Prostate gland (tissue), 2 donors: Measurements from ENCODE around the gene HOXD9. TPM values are rescaled to one million over a fixed set of nuclear protein-coding genes. Genes with fewer than 3 reads are reported as not detected.
A peak's percentile ranks its signal among the peaks of the same experiment; 100 is the strongest.

Source experiments
- DNase-seq: peaks from one replicate; pipeline ENCODE4 v3.0.0-alpha.2; 2019; ENCODE audit warnings: low spot score
- H3K27ac ChIP-seq, 2 donors: fragments of 200-600 bp; sonication (generic); 2 replicates each; pipeline ENCODE4 v1.5.1; 2017 to 2019
- H3K27me3 ChIP-seq: fragments of 200-600 bp; sonication (generic); replicated peaks from 2 replicates; pipeline ENCODE4 v1.5.1; 2019; ENCODE audit not compliant: insufficient read depth
- H3K36me3 ChIP-seq, 2 donors: fragments of 200-600 bp; sonication (generic); 1 replicate in 1 of 2; 2 replicates in 1 of 2; pipeline versions ENCODE4 v1.5.1 to v1.8.1; 2017 to 2019
- H3K4me1 ChIP-seq: fragments of 200-600 bp; sonication (generic); replicated peaks from 2 replicates; pipeline ENCODE4 v1.5.1; 2019
- H3K4me3 ChIP-seq, 2 donors: fragments of 200-600 bp; sonication (generic); 2 replicates each; pipeline ENCODE4 v1.5.1; 2017 to 2019
- H3K9me3 ChIP-seq: fragments of 200-600 bp; sonication (generic); 2 replicates; pipeline ENCODE4 v1.5.1; 2017
- CTCF ChIP-seq, 4 experiments: fragments of 200-600 bp in 2 of 4; fragments of 450-650 bp in 2 of 4; sonication (generic) in 2 of 4; IDR thresholded peaks; 1 replicate in 3 of 4; 2 replicates in 1 of 4; pipeline ENCODE4 v1.5.1; 2016 to 2019; ENCODE audit warnings: antibody characterized with exemption in 4 of 4, mild to moderate bottlenecking in 2 of 4, moderate library complexity in 2 of 4
- POLR2A ChIP-seq: fragments of 450-650 bp; IDR thresholded peaks from one replicate; pipeline ENCODE4 v1.6.1; 2016; ENCODE audit warnings: antibody characterized with exemption, mild to moderate bottlenecking
- POLR2AphosphoS5 ChIP-seq: sonication (generic); formaldehyde crosslinking; IDR thresholded peaks from one replicate; pipeline ENCODE4 v1.6.1; 2017; ENCODE audit warnings: antibody characterized with exemption
- WGBS: methylation state at CpG from one replicate; pipeline ENCODE4 v1.1.5; 2018; 5-methylcytosine and 5-hydroxymethylcytosine counted together
- intact Hi-C: fragments of 100-400 bp; cut with DNase I; formaldehyde crosslinking; loops from one replicate; pipeline ENCODE4 v1.14.2; 2022
- total RNA-seq, 2 donors: library from RNA; depleted of rRNA; stranded (reverse); fragments of >200 nt; gene quantifications; one replicate each; pipeline ENCODE4 v1.1.0, GENCODE V29; 2016

Gene HOXD9
- total RNA-seq, 2 donors from 2014 or later = 5.9 to 29.1 TPM

- Histone ChIP-seq H3K4me3 (no peak overlapping the region), H3K9me3 (no peaks in the 10 kb centered on the region), H3K36me3 (no peaks in the 10 kb centered on the region), H3K4me1 (no peaks in the 10 kb centered on the region), H3K27ac (peak overlapping the region in 1 of 2 donors; percentile 62), H3K27me3 (no peaks in the 10 kb centered on the region)
- TF ChIP-seq POLR2AphosphoS5 = no peak
- no peak for TF ChIP-seq POLR2A
- TF ChIP-seq CTCF (IDR thresholded peaks at IDR 0.05) = no peak
- DNase-seq = no peak
- intact Hi-C loops = loop anchor here (5.0 to 10.0 kb wide), 3 partner anchors 512 to 1022 kb away; no protein-coding TSS in a partner anchor
- 78% methylated on average over 9 of the region's 9 CpGs for WGBS
Observed at GRCh38 chr2:176124947-176125771, 2.6 kb downstream of the HOXD9 start.

- TF ChIP-seq CTCF (IDR thresholded peaks at IDR 0.05) = no peak
- intact Hi-C loops = loop anchor here (5.0 to 10.0 kb wide), 2 partner anchors 689 to 1022 kb away; no protein-coding TSS in a partner anchor
- DNase-seq = no peak
- H3K4me3 ChIP-seq = no peak overlapping the region
- H3K36me3 ChIP-seq = no peaks in the 10 kb centered on the region
- H3K27ac ChIP-seq = peak overlapping the region in 1 of 2 donors; percentile 62
- H3K9me3 ChIP-seq = no peaks in the 10 kb centered on the region
- WGBS = 64% methylated on average over 6 of the region's 6 CpGs
- H3K4me1 ChIP-seq = no peaks in the 10 kb centered on the region
- no peaks in the 10 kb centered on the region for H3K27me3 ChIP-seq
Observed at GRCh38 chr2:176125772-176126054, 3.2 kb downstream of the HOXD9 start.

- H3K27me3 ChIP-seq = no peaks in the 10 kb centered on the region
- H3K9me3 ChIP-seq = no peaks in the 10 kb centered on the region
- H3K4me3 ChIP-seq = no peak overlapping the region
- H3K4me1 ChIP-seq = no peaks in the 10 kb centered on the region
- no peaks in the 10 kb centered on the region for H3K36me3 ChIP-seq
- intact Hi-C loops = loop anchor here (5.0 to 10.0 kb wide), 2 partner anchors 688 to 1020 kb away; no protein-coding TSS in a partner anchor
- DNase-seq = peak; percentile 55
- TF ChIP-seq POLR2A (no peak), CTCF (IDR thresholded peaks at IDR 0.05) (peak; percentile 83 to 97 (median 91)), POLR2AphosphoS5 (no peak)
- no peak overlapping the region for H3K27ac ChIP-seq
- 22% methylated on average over 13 of the region's 13 CpGs for WGBS
Observed at GRCh38 chr2:176126929-176127773, 4.6 kb downstream of the HOXD9 start.

- H3K27me3 ChIP-seq = no peaks in the 10 kb centered on the region
Observed at GRCh38 chr2:176127774-176128072, 5.2 kb downstream of the HOXD9 start.

More at GRCh38 chr2:176127774-176128072, 5.2 kb downstream of the HOXD9 start:
- TF ChIP-seq POLR2AphosphoS5 (no peak), POLR2A (no peak), CTCF (IDR thresholded peaks at IDR 0.05) (no peak)
- Histone ChIP-seq H3K36me3 (no peaks in the 10 kb centered on the region), H3K4me3 (no peak overlapping the region), H3K4me1 (no peaks in the 10 kb centered on the region), H3K9me3 (no peaks in the 10 kb centered on the region), H3K27ac (peak overlapping the region in 1 of 2 donors; percentile 81)
- DNase-seq = no peak
- 52% methylated on average over 4 of the region's 4 CpGs for WGBS
- intact Hi-C loops = loop anchor here (5.0 to 10.0 kb wide), 2 partner anchors 687 to 1020 kb away; no protein-coding TSS in a partner anchor
